ENCODE data around the gene PDE6C.

GRCh38 chr10:93620925-93621324 is 8.6 kb downstream of the PDE6C start:
- TF ChIP-seq CTCF (IDR thresholded peaks at IDR 0.05) (no peak), POLR2A (IDR thresholded peaks at IDR 0.05) (no peak), POLR2AphosphoS5 (IDR thresholded peaks at IDR 0.05) (no peak), EP300 (IDR thresholded peaks at IDR 0.05; ENCODE audit: low read depth) (no peak)

Measured in transverse colon (tissue), 4 donors.